ENCODE results near the gene EEFSEC. TPM values are rescaled to one million over a fixed set of nuclear protein-coding genes. Genes with fewer than 3 reads are reported as not detected.

Gene EEFSEC
- total and polyA plus RNA-seq, 4 donors = 9.8 to 20.1 (median 11.6) TPM

DNA sequence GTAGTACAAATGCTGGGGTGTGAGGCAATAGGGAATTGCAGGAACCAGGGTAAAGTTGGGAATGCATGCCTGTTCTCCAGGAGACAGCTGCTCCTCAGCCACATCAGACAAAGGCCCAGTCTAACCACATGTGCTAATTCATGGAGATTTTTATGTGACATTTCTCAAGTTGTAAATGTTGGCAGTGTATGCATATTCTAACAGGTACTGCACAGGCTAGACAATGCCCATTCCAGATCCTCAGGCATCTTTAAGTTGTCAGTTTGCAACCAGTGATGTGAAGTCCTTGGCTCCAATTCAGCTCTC is 84.9 kb downstream of the EEFSEC start:
- Histone ChIP-seq H3K9me3 (ENCODE audit: control insufficient read depth in 4 of 4, insufficient read depth in 3 of 4, low read length in 3 of 4) (no peaks in the 10 kb centered on the region), H3K9ac (ENCODE audit: insufficient read depth in 1 of 2, low read length in 2 of 2) (no peak overlapping the region), H3K27ac (ENCODE audit: low read depth in 1 of 2, low read length in 1 of 2) (no peak overlapping the region), H3K27me3 (ENCODE audit: control insufficient read depth in 3 of 3, insufficient read depth in 3 of 3, low read length in 2 of 3) (no peaks in the 10 kb centered on the region), H3K4me3 (no peak overlapping the region), H3K4me1 (ENCODE audit: control insufficient read depth in 5 of 5, insufficient read depth in 5 of 5, low read length in 5 of 5) (peaks cover 2 to 14% (median 7%) of the 10 kb centered on the region in 5 donors), H3K36me3 (ENCODE audit: control insufficient read depth in 4 of 4, insufficient read depth in 4 of 4, low read length in 4 of 4) (no peaks in the 10 kb centered on the region)
- ATAC-seq (ENCODE audit: insufficient read depth, low FRiP score) (no peak), DNase-seq (peak in 1 of 3 donors; percentile 21)
- TF ChIP-seq, protein P1, sequence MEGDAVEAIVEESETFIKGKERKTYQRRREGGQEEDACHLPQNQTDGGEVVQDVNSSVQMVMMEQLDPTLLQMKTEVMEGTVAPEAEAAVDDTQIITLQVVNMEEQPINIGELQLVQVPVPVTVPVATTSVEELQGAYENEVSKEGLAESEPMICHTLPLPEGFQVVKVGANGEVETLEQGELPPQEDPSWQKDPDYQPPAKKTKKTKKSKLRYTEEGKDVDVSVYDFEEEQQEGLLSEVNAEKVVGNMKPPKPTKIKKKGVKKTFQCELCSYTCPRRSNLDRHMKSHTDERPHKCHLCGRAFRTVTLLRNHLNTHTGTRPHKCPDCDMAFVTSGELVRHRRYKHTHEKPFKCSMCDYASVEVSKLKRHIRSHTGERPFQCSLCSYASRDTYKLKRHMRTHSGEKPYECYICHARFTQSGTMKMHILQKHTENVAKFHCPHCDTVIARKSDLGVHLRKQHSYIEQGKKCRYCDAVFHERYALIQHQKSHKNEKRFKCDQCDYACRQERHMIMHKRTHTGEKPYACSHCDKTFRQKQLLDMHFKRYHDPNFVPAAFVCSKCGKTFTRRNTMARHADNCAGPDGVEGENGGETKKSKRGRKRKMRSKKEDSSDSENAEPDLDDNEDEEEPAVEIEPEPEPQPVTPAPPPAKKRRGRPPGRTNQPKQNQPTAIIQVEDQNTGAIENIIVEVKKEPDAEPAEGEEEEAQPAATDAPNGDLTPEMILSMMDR (IDR thresholded peaks at IDR 0.05; ENCODE audit: control extremely low read depth, extremely low read depth) = no peak

DNA sequence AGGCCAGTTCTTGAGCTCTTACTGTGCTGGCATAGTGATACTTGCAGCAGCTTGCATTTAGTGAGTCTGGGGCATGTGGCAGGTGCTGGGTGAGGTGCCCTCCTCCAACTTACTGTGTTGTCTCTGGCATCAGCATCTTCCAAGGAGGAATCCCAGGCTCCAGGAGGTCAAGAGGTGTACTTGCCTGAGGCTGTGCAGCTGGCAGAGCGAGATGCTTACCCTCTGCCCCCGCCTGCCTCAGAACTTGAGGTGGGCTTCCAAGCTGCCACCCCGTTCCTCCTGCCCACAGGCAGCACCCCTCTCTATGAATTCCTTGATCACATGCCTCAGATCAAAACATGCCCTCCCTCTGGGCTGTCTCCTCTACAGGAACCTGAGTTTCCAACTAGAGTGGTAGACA is 86.0 kb downstream of the EEFSEC start:
- no peak for DNase-seq
- WGBS, 2 donors = 97 to 98% methylated on average over 3 of the region's 3 CpGs
- TF ChIP-seq, protein P1 (IDR thresholded peaks at IDR 0.05; ENCODE audit: control extremely low read depth, extremely low read depth) = no peak
- H3K9me3 ChIP-seq (ENCODE audit: control insufficient read depth in 4 of 4, insufficient read depth in 3 of 4, low read length in 3 of 4) = no peaks in the 10 kb centered on the region
- H3K9ac ChIP-seq (ENCODE audit: insufficient read depth in 1 of 2, low read length in 2 of 2) = no peak overlapping the region
- no peak for ATAC-seq (ENCODE audit: insufficient read depth, low FRiP score)
- H3K4me3 ChIP-seq = no peak overlapping the region
- no peaks in the 10 kb centered on the region for H3K27me3 ChIP-seq (ENCODE audit: control insufficient read depth in 3 of 3, insufficient read depth in 3 of 3, low read length in 2 of 3)
- no peak overlapping the region for H3K27ac ChIP-seq (ENCODE audit: low read depth in 1 of 2, low read length in 1 of 2)
- H3K36me3 ChIP-seq (ENCODE audit: control insufficient read depth in 4 of 4, insufficient read depth in 4 of 4, low read length in 4 of 4) = no peaks in the 10 kb centered on the region
- H3K4me1 ChIP-seq (ENCODE audit: control insufficient read depth in 5 of 5, insufficient read depth in 5 of 5, low read length in 5 of 5) = peaks cover 2 to 12% (median 7%) of the 10 kb centered on the region in 5 donors

DNA sequence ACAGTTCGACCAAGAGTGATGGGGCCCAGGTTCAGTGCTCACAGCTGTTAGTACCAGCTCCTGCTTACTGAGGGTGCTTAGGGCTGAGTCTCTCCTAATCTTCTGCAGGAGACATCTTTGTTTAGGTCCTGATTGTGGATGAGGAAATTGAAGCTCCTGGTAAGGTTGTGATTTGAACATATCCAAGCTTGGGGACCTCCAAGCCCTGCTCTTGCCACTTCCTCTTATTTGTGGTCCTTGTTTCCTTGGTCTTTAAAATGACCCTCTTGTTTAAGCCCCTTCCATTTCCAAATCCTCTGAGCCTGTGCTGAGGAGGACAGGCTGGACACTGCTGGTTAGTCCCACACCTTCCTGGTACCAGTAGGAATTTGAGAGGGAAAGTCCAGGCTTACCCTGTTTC is 87.0 kb downstream of the EEFSEC start:
- Histone ChIP-seq H3K4me3 (no peak overlapping the region), H3K27ac (ENCODE audit: low read depth in 1 of 2, low read length in 1 of 2) (no peak overlapping the region), H3K27me3 (ENCODE audit: control insufficient read depth in 3 of 3, insufficient read depth in 3 of 3, low read length in 2 of 3) (no peaks in the 10 kb centered on the region), H3K4me1 (ENCODE audit: control insufficient read depth in 5 of 5, insufficient read depth in 5 of 5, low read length in 5 of 5) (peaks cover 2 to 12% (median 8%) of the 10 kb centered on the region in 5 donors), H3K9me3 (ENCODE audit: control insufficient read depth in 4 of 4, insufficient read depth in 3 of 4, low read length in 3 of 4) (no peaks in the 10 kb centered on the region), H3K9ac (ENCODE audit: insufficient read depth in 1 of 2, low read length in 2 of 2) (no peak overlapping the region), H3K36me3 (ENCODE audit: control insufficient read depth in 4 of 4, insufficient read depth in 4 of 4, low read length in 4 of 4) (peaks cover 0 to 2% (median 0%) of the 10 kb centered on the region in 4 donors)
- TF ChIP-seq, protein P1 (IDR thresholded peaks at IDR 0.05; ENCODE audit: control extremely low read depth, extremely low read depth) = no peak
- DNase-seq (no peak), ATAC-seq (ENCODE audit: insufficient read depth, low FRiP score) (no peak)
- WGBS, 2 donors = 92 to 100% methylated on average over 1 of the region's 1 CpG

DNA sequence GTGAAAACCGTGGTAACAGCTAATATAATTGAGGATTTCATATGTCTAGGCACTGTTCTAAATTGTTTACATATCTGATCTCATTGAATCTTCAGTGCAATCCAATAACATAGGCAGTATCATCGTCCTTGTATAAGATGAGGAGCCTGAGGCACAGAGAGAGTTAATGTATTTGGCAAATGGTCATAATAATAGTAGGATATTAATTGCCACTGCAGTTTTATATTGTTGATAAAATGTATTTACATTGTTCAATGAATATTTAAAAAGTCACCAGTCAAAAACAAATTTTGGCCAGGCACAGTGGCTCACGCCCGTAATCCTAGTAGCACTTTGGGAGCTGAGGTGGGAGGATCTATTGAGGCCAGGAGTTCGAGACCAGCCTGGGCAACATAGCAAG is 88.5 kb downstream of the EEFSEC start:
- no peak overlapping the region for H3K27ac ChIP-seq (ENCODE audit: low read depth in 1 of 2, low read length in 1 of 2)
- TF ChIP-seq, protein P1 (IDR thresholded peaks at IDR 0.05; ENCODE audit: control extremely low read depth, extremely low read depth) = no peak
- peaks cover 2 to 8% (median 7%) of the 10 kb centered on the region in 5 donors for H3K4me1 ChIP-seq (ENCODE audit: control insufficient read depth in 5 of 5, insufficient read depth in 5 of 5, low read length in 5 of 5)
- DNase-seq (no peak), ATAC-seq (ENCODE audit: insufficient read depth, low FRiP score) (no peak)
- H3K36me3 ChIP-seq (ENCODE audit: control insufficient read depth in 4 of 4, insufficient read depth in 4 of 4, low read length in 4 of 4) = peaks cover 0 to 4% (median under 1%) of the 10 kb centered on the region in 4 donors
- no peaks in the 10 kb centered on the region for H3K27me3 ChIP-seq (ENCODE audit: control insufficient read depth in 3 of 3, insufficient read depth in 3 of 3, low read length in 2 of 3)
- WGBS, 2 donors = 95% methylated on average over 5 of the region's 5 CpGs
- no peaks in the 10 kb centered on the region for H3K9me3 ChIP-seq (ENCODE audit: control insufficient read depth in 4 of 4, insufficient read depth in 3 of 4, low read length in 3 of 4)
- H3K9ac ChIP-seq (ENCODE audit: insufficient read depth in 1 of 2, low read length in 2 of 2) = no peak overlapping the region
- no peak overlapping the region for H3K4me3 ChIP-seq

All from lung (tissue), 12 donors.